UCSD-AML1 (cell line): ENCODE results near the gene DNMT3B.
"Not testable (repeated sequence)": the region's sequence is repeated elsewhere in the genome, so short reads cannot be mapped to it uniquely, and the experiment has no call there.

Source experiments
- DNase-seq: peaks from one replicate; lab custom pipeline; 2025; ENCODE audit not compliant: unreplicated experiment; lab: John Stamatoyannopoulos, UW

The DNMT3B gene

GRCh38 chr20:32761831-32762753 lies at the start of gene DNMT3B:
TSS of gene DNMT3B (plus strand) at chr20:32762385. CDS start at chr20:32780324, 17,939 bp downstream.
- DNase-seq = peak; percentile 90

GRCh38 chr20:32718749-32719348 lies 43.3 kb upstream of the DNMT3B start:
- no peak for DNase-seq

DNA sequence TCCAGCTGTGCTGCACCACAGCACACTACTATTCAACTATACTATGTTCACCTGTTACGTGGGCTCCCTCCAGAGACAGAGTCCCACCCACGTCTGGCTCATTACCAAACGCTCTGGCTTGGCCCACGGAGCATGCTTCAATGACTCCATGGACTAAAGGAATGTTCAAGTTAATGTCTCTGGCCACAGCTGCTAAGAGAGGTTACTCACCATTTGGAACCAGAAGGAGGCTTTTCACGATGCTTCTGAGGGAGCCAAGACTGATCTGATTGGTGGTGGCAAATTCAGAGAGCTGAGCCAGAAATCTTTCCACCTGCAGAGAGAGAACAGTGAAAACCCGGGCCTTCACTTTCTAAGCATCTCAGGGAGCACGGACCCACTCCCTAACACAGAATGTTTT lies 34.5 kb upstream of the DNMT3B start:
- no peak for DNase-seq

DNA sequence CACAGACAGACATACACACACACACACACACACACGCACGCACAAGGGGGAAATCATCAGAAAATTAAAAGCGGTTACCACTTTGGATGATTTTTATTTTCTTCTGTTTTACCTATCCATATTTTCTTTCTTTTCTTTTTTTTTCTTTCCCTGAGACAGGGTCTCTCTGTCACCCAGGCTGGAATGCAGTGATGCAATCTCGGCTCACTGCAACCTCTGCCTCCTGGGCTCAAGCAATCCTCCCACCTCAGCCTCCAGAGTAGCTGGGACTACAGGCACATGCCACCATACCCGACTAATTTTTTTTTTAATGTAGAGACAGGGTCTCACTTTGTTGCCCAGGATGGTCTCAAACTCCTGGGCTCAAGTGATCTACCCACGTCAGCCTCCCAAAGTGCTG lies 33.8 kb upstream of the DNMT3B start:
- DNase-seq = not testable (repeated sequence)

DNA sequence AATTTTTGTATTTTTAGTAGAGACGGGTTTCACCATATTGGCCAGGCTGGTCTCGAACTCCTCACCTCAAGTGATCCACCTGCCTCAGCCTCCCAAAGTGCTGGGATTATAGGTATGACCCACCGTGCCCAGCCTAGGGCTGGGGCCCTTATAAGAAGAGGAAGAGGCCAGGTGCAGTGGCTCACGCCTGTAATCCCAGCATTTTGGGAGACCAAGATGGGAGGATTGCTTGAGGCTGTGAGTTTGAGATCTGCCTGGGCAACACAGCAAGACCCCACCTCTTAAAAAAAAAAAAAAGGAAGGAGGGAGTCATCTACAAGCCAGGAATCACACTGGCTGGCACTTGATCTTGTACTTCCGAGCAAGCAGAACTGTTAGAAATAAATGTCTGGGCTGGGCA lies 32.9 kb upstream of the DNMT3B start:
- not testable (repeated sequence) for DNase-seq

DNA sequence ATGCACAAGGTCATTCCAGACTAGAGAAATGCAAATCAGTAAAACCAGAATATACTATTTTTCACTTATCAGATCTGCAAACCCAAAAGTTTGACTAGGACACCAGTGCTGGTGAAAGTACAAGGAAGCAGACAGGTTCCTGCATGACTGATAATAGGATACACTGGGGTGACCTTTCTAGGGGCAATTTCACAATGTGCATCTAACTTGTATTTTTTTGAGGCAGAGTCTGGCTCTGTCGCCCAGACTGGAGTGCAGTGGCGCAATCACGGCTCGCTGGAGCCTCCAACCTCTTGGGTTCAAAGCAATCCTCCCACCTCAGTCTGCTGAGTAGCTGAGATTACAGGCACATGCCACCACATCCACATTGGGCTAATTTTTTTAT lies 30.3 kb upstream of the DNMT3B start:
- DNase-seq = no peak

DNA sequence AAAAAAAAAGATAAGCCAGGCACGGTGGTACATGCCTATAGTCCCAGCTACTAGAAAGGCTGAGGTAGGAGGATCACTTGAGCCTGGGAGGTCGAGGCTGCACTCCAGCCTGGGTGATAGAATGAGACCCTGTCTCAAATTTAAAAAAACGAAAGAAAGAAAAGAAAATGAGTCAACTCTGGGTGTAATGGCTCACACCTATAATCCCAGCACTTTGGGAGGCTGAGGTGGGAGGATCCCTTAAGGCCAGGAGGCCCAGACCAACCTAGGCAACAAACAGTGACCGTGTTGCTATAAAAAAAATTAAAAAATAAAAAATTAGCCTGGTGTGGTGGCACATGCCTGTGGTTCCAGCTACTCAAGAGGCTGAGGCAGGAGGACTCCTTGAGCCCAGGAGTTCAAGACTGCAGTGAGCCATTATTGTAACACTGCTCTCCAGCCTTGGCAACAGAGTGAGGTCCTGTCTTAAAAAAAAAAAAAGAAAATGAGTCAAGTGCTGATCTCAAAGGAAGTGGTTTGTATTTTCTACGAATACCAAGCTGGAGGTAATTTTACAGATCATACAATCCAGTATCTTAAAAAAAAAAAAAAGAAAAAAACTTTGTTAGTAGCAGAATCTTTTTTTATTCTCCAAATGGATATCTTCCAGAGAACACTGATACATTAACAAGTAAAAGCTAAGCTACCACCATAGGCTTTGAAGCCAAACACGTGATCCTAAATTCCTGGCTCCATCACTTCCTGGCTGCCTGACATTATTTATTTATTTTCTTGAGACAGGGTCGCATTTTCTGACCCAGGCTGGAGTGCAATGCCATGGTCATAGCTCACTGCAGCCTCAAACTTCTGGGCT lies 24.6 kb upstream of the DNMT3B start:
- no peak for DNase-seq

DNA sequence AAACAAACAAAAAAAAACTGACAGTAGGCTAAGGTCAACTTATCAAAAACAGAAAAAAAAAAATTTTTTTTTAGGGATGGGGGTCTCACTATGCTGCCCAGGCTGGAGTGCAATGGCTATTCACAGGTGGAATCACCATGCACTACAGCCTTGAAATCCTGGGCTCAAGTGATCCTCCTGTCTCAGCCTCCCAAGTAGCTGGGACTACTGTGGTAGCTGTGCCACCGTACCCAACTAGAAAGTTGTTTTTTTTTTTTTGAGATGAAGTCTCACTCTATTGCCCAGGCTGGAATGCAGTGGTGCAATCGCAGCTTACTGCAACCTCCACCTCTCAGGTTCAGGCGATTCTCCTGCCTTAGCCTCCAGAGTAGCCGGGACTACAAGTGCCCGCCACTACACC lies 21.0 kb upstream of the DNMT3B start:
- no peak for DNase-seq

DNA sequence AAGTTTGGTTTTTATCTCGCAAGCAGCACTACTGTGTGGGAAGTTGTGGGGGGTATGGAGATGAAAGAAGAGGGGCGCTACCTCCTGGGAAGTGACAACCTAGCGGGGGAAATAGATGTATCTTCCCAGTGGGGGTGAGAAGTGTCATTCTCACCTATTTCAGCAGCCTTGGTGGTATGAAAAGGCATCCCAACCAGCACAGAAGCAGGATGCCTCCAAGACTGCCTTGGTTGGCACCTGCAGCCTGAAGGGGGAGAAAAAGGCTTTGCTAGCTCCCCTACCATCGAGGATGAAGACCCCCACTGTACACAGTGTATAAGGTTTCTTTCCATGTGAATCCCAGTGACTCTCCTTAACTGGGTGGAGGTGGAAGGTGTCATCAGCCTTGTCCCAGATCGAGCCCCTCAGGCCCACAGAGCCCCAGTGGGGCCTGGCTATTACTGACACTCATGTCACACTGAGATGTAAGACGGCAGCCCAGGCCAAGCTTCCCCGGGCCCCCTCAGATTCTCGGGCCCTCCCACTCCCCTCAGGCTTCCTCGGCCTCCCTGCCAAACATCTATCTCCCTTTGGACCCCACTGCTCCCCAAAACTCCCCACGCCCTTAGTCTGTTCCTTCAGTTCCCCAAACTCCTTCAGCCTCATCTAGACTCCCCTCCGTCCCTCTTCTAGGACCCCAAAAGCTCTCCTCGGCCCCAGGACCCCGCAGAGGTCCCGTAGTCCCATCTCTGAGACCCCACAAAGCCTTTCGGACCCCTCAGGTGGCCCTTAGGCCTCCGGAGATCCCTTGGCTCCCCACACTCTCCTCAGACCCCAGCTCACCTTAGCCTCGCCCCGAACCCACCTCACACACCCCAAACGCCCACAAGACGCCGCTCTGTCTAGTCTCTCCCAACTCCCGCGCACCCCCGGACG lies 19.6 kb upstream of the DNMT3B start:
- DNase-seq = peak; percentile 38

DNA sequence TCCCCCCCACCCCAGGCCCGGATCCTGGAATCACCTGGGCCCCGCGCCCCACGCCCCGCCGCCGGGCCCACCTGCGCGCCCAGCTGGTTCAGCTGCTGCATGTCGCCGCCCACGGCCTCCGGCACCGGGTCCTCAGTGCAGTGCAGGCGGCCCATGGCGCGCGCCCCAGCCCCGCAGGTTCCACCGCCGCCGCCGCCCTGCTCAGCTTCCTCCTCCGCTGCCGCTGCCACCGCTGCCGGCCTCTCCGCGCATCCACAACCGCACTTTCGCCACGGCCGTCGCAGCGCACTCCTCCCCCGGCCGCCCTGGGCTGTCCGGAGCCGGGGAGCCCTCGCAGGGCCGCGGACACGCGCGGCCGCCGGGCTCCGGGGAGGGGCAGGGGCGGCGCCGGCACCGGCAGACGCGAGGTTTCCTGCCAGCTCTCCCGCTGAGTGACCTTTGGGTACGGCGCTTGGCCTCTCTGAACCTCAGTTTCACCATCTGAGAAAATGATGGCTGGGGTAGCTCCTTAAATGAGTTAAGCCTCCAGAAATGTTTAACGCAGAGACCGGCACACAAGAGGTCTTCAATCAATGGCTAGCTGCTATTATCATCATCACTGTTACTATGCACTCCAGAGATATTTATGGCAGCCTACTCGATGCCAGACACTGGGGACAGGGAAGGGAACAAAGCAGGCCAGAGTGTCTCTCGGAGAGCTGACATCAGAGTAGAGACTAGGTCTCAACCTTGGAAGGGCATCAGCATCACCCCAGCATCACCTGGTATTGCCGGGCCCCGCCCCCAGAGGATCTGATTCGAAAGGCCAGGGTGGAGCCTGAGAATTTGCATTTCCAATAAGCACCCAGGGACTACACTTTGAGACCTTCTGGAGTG lies 18.7 kb upstream of the DNMT3B start, which contains the start of gene COMMD7:
Gene COMMD7 (minus strand): TSS at position 231 of the 876 bp plus-strand sequence. CDS start 76 bp downstream, at position 155.
- DNase-seq = peak; percentile 71

DNA sequence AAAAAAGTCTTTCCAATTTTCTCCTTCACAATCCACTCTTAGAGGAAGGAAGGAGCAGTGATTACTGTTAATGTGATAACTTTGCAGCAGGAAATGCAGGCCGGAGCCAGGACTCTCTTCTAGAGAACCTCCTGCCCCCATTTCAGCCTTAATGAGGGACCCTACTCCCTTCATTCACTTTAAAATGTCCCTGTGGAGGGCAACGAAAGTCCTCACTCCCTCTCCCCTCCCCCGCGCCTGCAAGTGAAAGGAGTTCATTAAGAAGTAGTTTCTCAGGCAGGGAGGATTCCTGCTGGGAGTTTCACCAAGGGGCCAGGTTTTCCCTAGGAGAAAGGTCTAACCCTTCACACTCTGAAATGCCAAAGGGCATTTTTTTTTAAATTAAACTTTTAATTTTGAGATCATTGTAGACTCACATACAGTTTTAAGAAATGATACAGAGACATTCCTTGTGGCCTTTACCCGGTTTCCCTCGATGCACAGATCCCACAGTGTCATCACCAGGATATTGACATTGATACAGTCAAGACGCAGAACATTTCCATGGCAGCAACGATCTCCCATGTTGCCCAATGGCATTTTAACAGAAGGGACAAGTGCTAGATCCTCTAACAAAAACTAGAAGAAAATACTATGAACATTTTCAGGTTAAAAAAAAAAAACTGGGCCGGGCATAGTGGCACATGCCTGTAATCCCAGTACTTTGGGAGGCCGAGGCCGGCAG lies 12.1 kb upstream of the DNMT3B start:
- DNase-seq = no peak

DNA sequence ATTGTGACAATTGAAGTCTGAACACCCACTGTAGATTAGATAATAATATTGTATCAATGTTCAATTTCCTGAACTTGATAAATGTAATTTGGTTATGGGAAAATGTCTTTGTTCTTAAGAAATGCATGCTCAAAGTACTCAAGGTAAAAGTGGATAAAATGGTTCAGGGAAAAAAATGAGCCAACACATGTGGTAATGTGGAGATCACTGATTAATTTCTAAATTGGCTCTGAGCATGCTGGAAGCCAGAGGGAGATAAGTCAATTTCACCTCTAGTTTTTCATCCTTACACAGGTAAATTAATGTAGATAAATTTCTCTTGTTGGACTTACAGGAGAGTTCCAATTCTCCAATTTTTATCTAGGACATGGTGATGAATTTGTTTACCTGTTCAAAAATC lies 10.9 kb upstream of the DNMT3B start:
- DNase-seq = no peak

GRCh38 chr20:32751702-32752457 lies 10.3 kb upstream of the DNMT3B start:
- no peak for DNase-seq

DNA sequence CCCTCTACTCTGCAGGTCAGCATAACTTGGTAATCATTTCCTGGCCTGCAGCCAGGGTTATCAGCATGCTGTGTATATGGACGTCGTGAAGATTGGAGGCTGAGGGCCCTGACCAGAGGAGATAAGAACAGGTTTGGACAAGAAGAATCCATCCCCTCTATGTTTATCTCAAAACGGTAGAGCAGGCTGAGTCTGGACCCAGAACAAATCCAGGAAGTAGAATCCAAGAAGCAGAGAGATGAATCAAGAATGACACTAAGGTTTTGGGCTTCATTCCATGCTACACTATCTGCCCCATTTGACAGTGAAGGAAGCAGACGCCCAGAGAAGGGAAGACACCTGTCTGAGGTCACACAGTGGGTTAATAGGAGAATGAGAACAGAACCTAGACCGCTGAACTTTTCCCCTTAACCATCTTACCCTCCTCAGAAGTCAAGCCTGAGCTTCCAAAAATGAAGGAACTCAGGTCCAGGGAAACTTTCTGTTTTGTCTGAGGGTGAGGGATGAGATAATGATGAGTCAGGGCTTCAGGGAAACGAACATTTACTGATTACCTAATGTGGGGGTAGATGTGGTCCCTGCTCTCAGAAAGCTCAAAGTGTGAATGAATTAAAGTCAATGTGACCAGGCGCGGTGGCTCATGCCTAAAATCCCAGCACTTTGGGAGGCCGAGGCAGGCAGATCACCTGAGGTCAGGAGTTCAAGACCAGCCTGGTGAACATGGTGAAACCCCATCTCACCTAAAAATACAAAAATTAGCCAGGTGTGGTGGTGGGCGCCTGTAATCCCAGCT lies 9.5 kb upstream of the DNMT3B start:
- no peak for DNase-seq

GRCh38 chr20:32753731-32754130 lies 8.5 kb upstream of the DNMT3B start:
- DNase-seq = no peak

DNA sequence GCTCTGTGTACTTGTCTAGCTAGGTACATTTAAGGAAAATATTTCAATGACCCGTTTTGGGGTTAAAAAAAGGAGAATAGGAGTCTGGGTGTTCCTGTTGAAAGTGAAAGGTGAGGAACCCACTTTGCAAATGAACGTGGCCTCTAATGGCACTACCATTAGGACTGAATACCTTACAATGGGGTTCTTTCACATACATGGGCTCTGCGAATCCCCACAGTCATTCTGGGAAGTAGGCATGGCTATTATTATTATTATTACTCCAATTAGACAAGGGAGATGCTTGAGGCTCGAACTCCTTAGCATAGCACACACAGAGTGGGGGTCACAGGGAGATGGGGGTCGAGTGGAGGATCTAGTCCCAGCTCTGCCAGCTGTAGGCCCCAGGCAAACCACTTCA lies 6.0 kb upstream of the DNMT3B start:
- DNase-seq = no peak

DNA sequence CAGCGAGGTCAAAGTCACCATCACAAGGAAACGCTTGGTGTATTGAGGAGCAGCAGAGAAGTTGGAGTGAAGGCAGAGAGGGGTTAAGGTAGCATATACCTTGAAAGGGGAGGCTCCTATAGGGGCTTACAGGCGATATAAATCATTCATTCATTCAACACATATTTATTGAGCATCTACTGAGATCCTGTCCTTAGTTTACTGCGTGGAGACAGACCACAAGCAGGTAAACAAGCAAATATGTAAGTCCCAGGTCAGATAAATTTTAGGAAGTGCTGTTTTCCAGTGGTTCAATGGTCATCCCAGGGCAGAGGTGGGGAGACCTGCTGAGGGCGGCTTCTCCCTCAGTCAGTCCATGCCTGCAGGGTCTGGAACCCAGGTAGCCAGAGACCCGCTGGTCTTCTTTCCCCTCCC lies 761 bp upstream of the DNMT3B start:
- no peak for DNase-seq
